Motor neuron (in vitro differentiated cells): Measurements from ENCODE around the gene FAM110D. TPM values are rescaled to one million over a fixed set of nuclear protein-coding genes. Genes with fewer than 3 reads are reported as not detected.

Source experiments
- ATAC-seq, 8 experiments: fragments of 200-7000 bp; cut with Tn5 transposase; replicated peaks in 6 of 8; 2 replicates each; pipeline ENCODE4 v1.8.0; 2021; ENCODE audit warnings: mild to moderate bottlenecking in 8 of 8, moderate library complexity in 8 of 8
- H3K27ac ChIP-seq, 2 donors: fragments of 250-450 bp; sonication (Bioruptor Pico); 2 replicates each; pipeline ENCODE4 v1.9.0; 2021; ENCODE audit warnings: antibody characterized with exemption in 2 of 2, mild to moderate bottlenecking in 2 of 2, moderate library complexity in 1 of 2
- H3K4me1 ChIP-seq, 2 donors: fragments of 250-450 bp; sonication (Bioruptor Pico); replicated peaks in 1 of 2; 2 replicates each; pipeline ENCODE4 v1.6.1; 2021; ENCODE audit warnings: antibody characterized with exemption in 2 of 2, mild to moderate bottlenecking in 2 of 2, moderate library complexity in 1 of 2
- H3K4me3 ChIP-seq, 5 donors: fragments of 250-450 bp; sonication (Bioruptor Pico); 2 replicates each; pipeline ENCODE4 v1.9.0; 2021; ENCODE audit warnings: antibody characterized with exemption in 5 of 5, mild to moderate bottlenecking in 5 of 5, moderate library complexity in 4 of 5
- WGBS, 10 experiments: fragments of 450-650 bp; shearing (Covaris generic); methylation state at CpG; one replicate each; pipeline ENCODE4 v1.0.0; 2022; 5-methylcytosine and 5-hydroxymethylcytosine counted together
- in situ Hi-C, 9 experiments: fragments of 400-800 bp; cut with MboI; loops; one replicate each; pipeline ENCODE4 v1.15.0; 2021; ENCODE audit warnings: low sequenced_read_pairs in 9 of 9, low pct_unique_long_range_greater_than_20kb in 2 of 9; ENCODE audit not compliant: unreplicated experiment in 9 of 9
- total RNA-seq, 8 experiments: library from RNA; unstranded; fragments of 300-600 nt; gene quantifications; 2 replicates each; pipeline versions ENCODE4 v1.2.3 to v1.2.4, GENCODE V29; 2022

The FAM110D gene
- total RNA-seq, 8 experiments from 2014 or later: 0.15 to 1.1 (median 0.52) TPM

- Histone ChIP-seq H3K4me3 (peak overlapping the region; percentile 22 to 39 (median 26)), H3K4me1 (peaks cover 30 to 57% of the 10 kb centered on the region in 2 donors), H3K27ac (peak overlapping the region in 1 of 2 donors; percentile 1)
- in situ Hi-C loops: no loop called here
- 0 to 24% (median 5%) methylated on average over 2 to 19 of the region's 98 CpGs; no CpG with 5 or more reads in 4 of the 10 experiments for WGBS, 10 experiments
- peak; percentile 60 to 75 (median 68) for ATAC-seq
Observed at GRCh38 chr1:26161415-26162219, 2.7 kb downstream of the FAM110D start.

GRCh38 chr1:26162220-26162709 lies 3.4 kb downstream of the FAM110D start:
- no peak for ATAC-seq
- peaks cover 29 to 55% of the 10 kb centered on the region in 2 donors for H3K4me1 ChIP-seq
- in situ Hi-C loops: no loop called here
- no peak overlapping the region for H3K27ac ChIP-seq
- H3K4me3 ChIP-seq: peak overlapping the region; percentile 22 to 39 (median 26)
- 0 to 100% (median 55%) methylated on average over 1 to 21 of the region's 21 CpGs; no CpG with 5 or more reads in 2 of the 10 experiments for WGBS, 10 experiments

- ATAC-seq: no peak
- in situ Hi-C loops: no loop called here
- Histone ChIP-seq H3K27ac (peak overlapping the region in 1 of 2 donors; percentile 31), H3K4me1 (peaks cover 33 to 53% of the 10 kb centered on the region in 2 donors), H3K4me3 (peak overlapping the region in 2 of 5 donors; percentile 22 to 28)
- 48 to 94% (median 80%) methylated on average over 2 to 8 of the region's 9 CpGs; no CpG with 5 or more reads in 1 of the 10 experiments for WGBS, 10 experiments
Observed at GRCh38 chr1:26163684-26164035, 4.8 kb downstream of the FAM110D start.

- H3K27ac ChIP-seq: peak overlapping the region in 1 of 2 donors; percentile 71
- peak; percentile 35 to 71 (median 52) for ATAC-seq
- WGBS, 10 experiments: 0 to 31% (median 10%) methylated on average over 2 to 13 of the region's 72 CpGs; no CpG with 5 or more reads in 3 of the 10 experiments
- in situ Hi-C loops: no loop called here
- H3K4me3 ChIP-seq: peak overlapping the region; percentile 8 to 28 (median 23)
- peaks cover 33 to 53% of the 10 kb centered on the region in 2 donors for H3K4me1 ChIP-seq
Observed at GRCh38 chr1:26164036-26164860, 5.4 kb downstream of the FAM110D start.

- peaks cover 30 to 49% of the 10 kb centered on the region in 2 donors for H3K4me1 ChIP-seq
- peak overlapping the region in 1 of 5 donors; percentile 22 for H3K4me3 ChIP-seq
- peak overlapping the region in 1 of 2 donors; percentile 71 for H3K27ac ChIP-seq
- 48 to 72% (median 65%) methylated on average over 3 to 8 of the region's 19 CpGs; no CpG with 5 or more reads in 3 of the 10 experiments for WGBS, 10 experiments
- ATAC-seq: no peak
- in situ Hi-C loops: no loop called here
Observed at GRCh38 chr1:26164861-26165842, 6.3 kb downstream of the FAM110D start.

GRCh38 chr1:26166719-26167281 lies 7.9 kb downstream of the FAM110D start:
- no peak overlapping the region for H3K27ac ChIP-seq
- ATAC-seq: no peak
- WGBS, 10 experiments: 33 to 100% (median 78%) methylated on average over 1 to 3 of the region's 4 CpGs; no CpG with 5 or more reads in 4 of the 10 experiments
- in situ Hi-C loops: no loop called here
- peaks cover 33 to 43% of the 10 kb centered on the region in 2 donors for H3K4me1 ChIP-seq
- no peak overlapping the region for H3K4me3 ChIP-seq

GRCh38 chr1:26168410-26169197 lies 9.7 kb downstream of the FAM110D start, which contains the start of gene C1orf232:
Gene C1orf232 (minus strand): TSS chr1:26168963. CDS start chr1:26168499, 464 bp downstream.
- Histone ChIP-seq H3K27ac (peak within 1 kb of the TSS; percentile 74 to 88), H3K4me3 (peak within 1 kb of the TSS; percentile 65 to 91 (median 76)), H3K4me1 (peaks cover 33 to 42% of the 10 kb centered on the region in 2 donors)
- 27 to 52% (median 40%) methylated on average over 2 to 5 of the region's 5 CpGs; no CpG with 5 or more reads in 5 of the 10 experiments for WGBS, 10 experiments
- ATAC-seq: peak in 5 of 8 experiments; percentile 54 to 62 (median 61)
- in situ Hi-C loops: no loop called here

- peak in 2 of 8 experiments; percentile 2 to 3 for ATAC-seq
- in situ Hi-C loops: no loop called here
- H3K4me1 ChIP-seq: peaks cover 33 to 37% of the 10 kb centered on the region in 2 donors
- peak overlapping the region; percentile 74 to 88 for H3K27ac ChIP-seq
- 33 to 68% (median 63%) methylated on average over 1 to 4 of the region's 4 CpGs; no CpG with 5 or more reads in 7 of the 10 experiments for WGBS, 10 experiments
- peak overlapping the region in 1 of 5 donors; percentile 91 for H3K4me3 ChIP-seq
Observed at GRCh38 chr1:26169198-26169554, 10.3 kb downstream of the FAM110D start.

- 1 to 5% (median 2%) methylated on average over 17 to 55 of the region's 76 CpGs; no CpG with 5 or more reads in 6 of the 10 experiments for WGBS, 10 experiments
- ATAC-seq: peak; percentile 87 to 97 (median 88)
- in situ Hi-C loops: no loop called here
- peak within 1 kb of the TSS; percentile 74 to 88 for H3K27ac ChIP-seq
- peak within 1 kb of the TSS; percentile 65 to 91 (median 76) for H3K4me3 ChIP-seq
- H3K4me1 ChIP-seq: peaks cover 29 to 31% of the 10 kb centered on the region in 2 donors
Observed at GRCh38 chr1:26169669-26170471, 11.0 kb downstream of the FAM110D start, which contains the start of gene ZNF593. Gene ZNF593 (plus strand): TSS chr1:26169908. CDS start chr1:26169984, 76 bp downstream.

- peak overlapping the region; percentile 71 to 88 for H3K27ac ChIP-seq
- no peak for ATAC-seq
- WGBS, 10 experiments: 50 to 74% (median 70%) methylated on average over 2 to 9 of the region's 9 CpGs; no CpG with 5 or more reads in 7 of the 10 experiments
- peak overlapping the region; percentile 65 to 91 (median 76) for H3K4me3 ChIP-seq
- H3K4me1 ChIP-seq: peaks cover 25 to 29% of the 10 kb centered on the region in 2 donors
- in situ Hi-C loops: no loop called here
Observed at GRCh38 chr1:26170472-26170821, 11.6 kb downstream of the FAM110D start.
